ENCODE results near the gene BDP1. TPM values are rescaled to one million over a fixed set of nuclear protein-coding genes. Genes with fewer than 3 reads are reported as not detected.

The BDP1 gene
- polyA plus RNA-seq, 1 of the 3 experiments (the other 2 are of a cell fraction) = 4.4 TPM

GRCh38 chr5:71471193-71471592 lies 15.7 kb downstream of the BDP1 start:
- no peak overlapping the region for H2AFZ ChIP-seq (ENCODE audit: low read depth)
- peaks cover 26 to 62% of the 10 kb centered on the region in 2 experiments for H3K36me3 ChIP-seq (replicated peaks in 1 of 2; ENCODE audit: control insufficient read depth in 1 of 2, insufficient read depth in 2 of 2, low read length in 1 of 2)
- H3K4me3 ChIP-seq (ENCODE audit: low read depth in 2 of 2, low read length in 1 of 2) = no peak overlapping the region
- H4K20me1 ChIP-seq (ENCODE audit: insufficient read depth) = no peaks in the 10 kb centered on the region
- H3K27me3 ChIP-seq (ENCODE audit: insufficient read depth) = no peaks in the 10 kb centered on the region
- H3K79me2 ChIP-seq (ENCODE audit: insufficient read depth) = peaks cover 24% of the 10 kb centered on the region; the same call in 1 of the 2 replicates
- no peaks in the 10 kb centered on the region for H3K9me3 ChIP-seq
- no peaks in the 10 kb centered on the region for H3K9me2 ChIP-seq
- 64% methylated on average over 9 of the region's 9 CpGs for WGBS (ENCODE audit: low lambda C conversion rate)
- H3K4me1 ChIP-seq (ENCODE audit: control insufficient read depth in 1 of 2, insufficient read depth in 2 of 2, low read depth in 1 of 2, low read length in 1 of 2) = peaks cover 0 to 7% of the 10 kb centered on the region in 2 experiments; a peak in 1 of 4 replicates
- TF ChIP-seq NFIC (IDR thresholded peaks at IDR 0.05; ENCODE audit: borderline replicate concordance) = peak; percentile 51
- no peak for TF ChIP-seq RCOR1 (IDR thresholded peaks at IDR 0.05; ENCODE audit: low read length)
- peak; percentile 55; the same call in 1 of the 2 replicates for TF ChIP-seq FOSL2 (IDR thresholded peaks at IDR 0.05; ENCODE audit: borderline replicate concordance, low read depth)
- peak; percentile 81 for TF ChIP-seq RXRA (IDR thresholded peaks at IDR 0.05; ENCODE audit: borderline replicate concordance, low read depth)
- DNase-seq = no peak
- CTCF ChIA-PET = interaction anchor here (1.3 to 1.7 kb wide), 3 partner anchors 12 to 286 kb away, joined by 3 to 6 read pairs (median 3); no protein-coding TSS in a partner anchor
- peak overlapping the region in 1 of 2 experiments; percentile 50; a peak in 2 of 4 replicates for H3K27ac ChIP-seq (ENCODE audit: low read depth in 2 of 2, low read length in 1 of 2)
- 0 out of 2 replicates have a peak overlapping the region, but pooled peaks have one; percentile 17 for H3K4me2 ChIP-seq
- POLR2A ChIA-PET = no interaction called here
- H3F3A ChIP-seq (replicated peaks; ENCODE audit: insufficient read depth) = peaks cover 40% of the 10 kb centered on the region
- H3K9ac ChIP-seq = no peak overlapping the region

GRCh38 chr5:71475788-71476384 lies 20.4 kb downstream of the BDP1 start:
- Histone ChIP-seq H3F3A (replicated peaks; ENCODE audit: insufficient read depth) (peaks cover 22% of the 10 kb centered on the region), H3K9me2 (no peaks in the 10 kb centered on the region), H3K36me3 (replicated peaks in 1 of 2; ENCODE audit: control insufficient read depth in 1 of 2, insufficient read depth in 2 of 2, low read length in 1 of 2) (peaks cover 9 to 54% of the 10 kb centered on the region in 2 experiments), H3K27ac (ENCODE audit: low read depth in 2 of 2, low read length in 1 of 2) (peak overlapping the region in 1 of 2 experiments; percentile 23; a peak in 1 of 4 replicates), H3K27me3 (ENCODE audit: insufficient read depth) (no peaks in the 10 kb centered on the region), H3K4me3 (ENCODE audit: low read depth in 2 of 2, low read length in 1 of 2) (no peak overlapping the region; a peak in 1 of 4 replicates), H3K9ac (no peak overlapping the region), H2AFZ (ENCODE audit: low read depth) (no peak overlapping the region), H4K20me1 (ENCODE audit: insufficient read depth) (no peaks in the 10 kb centered on the region), H3K4me1 (ENCODE audit: control insufficient read depth in 1 of 2, insufficient read depth in 2 of 2, low read depth in 1 of 2, low read length in 1 of 2) (peaks cover 0 to 7% of the 10 kb centered on the region in 2 experiments; a peak in 1 of 4 replicates), H3K9me3 (no peaks in the 10 kb centered on the region), H3K79me2 (ENCODE audit: insufficient read depth) (peaks cover 37% of the 10 kb centered on the region; the same call in 1 of the 2 replicates), H3K4me2 (no peak overlapping the region)
- 72% methylated on average over 3 of the region's 3 CpGs for WGBS (ENCODE audit: low lambda C conversion rate)
- ChIA-PET POLR2A (interaction anchor here (0.6 kb wide), 2 partner anchors 10 to 24 kb away, joined by 3 to 4 read pairs; no protein-coding TSS in a partner anchor), CTCF (interaction anchor here (0.6 to 6.7 kb wide), 33 partner anchors 8 to 299 kb away, joined by 3 to 82 read pairs (median 4); partner anchors contain the start of gene BDP1)
- DNase-seq = peak; percentile 57
- TF ChIP-seq REST (IDR thresholded peaks at IDR 0.05; ENCODE audit: low read depth, low read length) (no peak), RFX5 (IDR thresholded peaks at IDR 0.05; ENCODE audit: low read length) (no peak), FOXJ3 (CRISPR knock-in tag; IDR thresholded peaks at IDR 0.05) (no peak), TCF12 (IDR thresholded peaks at IDR 0.05) (no peak), RXRA (IDR thresholded peaks at IDR 0.05; ENCODE audit: borderline replicate concordance, low read depth) (no peak), MEF2A (IDR thresholded peaks at IDR 0.05; ENCODE audit: borderline replicate concordance, low read depth) (no peak), MXI1 (IDR thresholded peaks at IDR 0.05; ENCODE audit: low read depth, low read length) (no peak), JUND (IDR thresholded peaks at IDR 0.05) (no peak), TAF1 (IDR thresholded peaks at IDR 0.05; ENCODE audit: borderline replicate concordance, low read depth, low read length) (no peak), SMC3 (IDR thresholded peaks at IDR 0.05; ENCODE audit: low read depth, low read length) (peak; percentile 51), IRF3 (IDR thresholded peaks at IDR 0.05; ENCODE audit: low read depth, low read length) (no peak), TEAD4 (IDR thresholded peaks at IDR 0.05; ENCODE audit: borderline replicate concordance, insufficient read depth) (no peak), CTCF (IDR thresholded peaks at IDR 0.05) (peak; percentile 83), USF1 (IDR thresholded peaks at IDR 0.05; ENCODE audit: borderline replicate concordance, low read depth) (no peak), RAD21 (IDR thresholded peaks at IDR 0.05; ENCODE audit: low read length) (peak; percentile 47), EZH2phosphoT487 (IDR thresholded peaks at IDR 0.05; ENCODE audit: borderline replicate concordance, low read depth) (no peak)
